Measurements from ENCODE around the gene DMRTB1. TPM values are rescaled to one million over a fixed set of nuclear protein-coding genes. Genes with fewer than 3 reads are reported as not detected.

The DMRTB1 gene
- total RNA-seq, 2 experiments from 2014 or later: not detected

- H3K27ac Mint-ChIP-seq: no peak overlapping the region
- no peak for DNase-seq
- H3K4me1 Mint-ChIP-seq: peaks cover 6% of the 10 kb centered on the region
- no peak for ATAC-seq (ENCODE audit: low read depth)
- H3K36me3 Mint-ChIP-seq: no peaks in the 10 kb centered on the region
- POLR2A ChIA-PET: no interaction called here
- H3K27me3 Mint-ChIP-seq: peaks cover 4% of the 10 kb centered on the region
- H3K9me3 Mint-ChIP-seq: no peaks in the 10 kb centered on the region
- H3K4me3 Mint-ChIP-seq: no peak overlapping the region
These were observed 3.7 kb downstream of the DMRTB1 start for GRCh38 chr1:53462769-53463501.

DNA sequence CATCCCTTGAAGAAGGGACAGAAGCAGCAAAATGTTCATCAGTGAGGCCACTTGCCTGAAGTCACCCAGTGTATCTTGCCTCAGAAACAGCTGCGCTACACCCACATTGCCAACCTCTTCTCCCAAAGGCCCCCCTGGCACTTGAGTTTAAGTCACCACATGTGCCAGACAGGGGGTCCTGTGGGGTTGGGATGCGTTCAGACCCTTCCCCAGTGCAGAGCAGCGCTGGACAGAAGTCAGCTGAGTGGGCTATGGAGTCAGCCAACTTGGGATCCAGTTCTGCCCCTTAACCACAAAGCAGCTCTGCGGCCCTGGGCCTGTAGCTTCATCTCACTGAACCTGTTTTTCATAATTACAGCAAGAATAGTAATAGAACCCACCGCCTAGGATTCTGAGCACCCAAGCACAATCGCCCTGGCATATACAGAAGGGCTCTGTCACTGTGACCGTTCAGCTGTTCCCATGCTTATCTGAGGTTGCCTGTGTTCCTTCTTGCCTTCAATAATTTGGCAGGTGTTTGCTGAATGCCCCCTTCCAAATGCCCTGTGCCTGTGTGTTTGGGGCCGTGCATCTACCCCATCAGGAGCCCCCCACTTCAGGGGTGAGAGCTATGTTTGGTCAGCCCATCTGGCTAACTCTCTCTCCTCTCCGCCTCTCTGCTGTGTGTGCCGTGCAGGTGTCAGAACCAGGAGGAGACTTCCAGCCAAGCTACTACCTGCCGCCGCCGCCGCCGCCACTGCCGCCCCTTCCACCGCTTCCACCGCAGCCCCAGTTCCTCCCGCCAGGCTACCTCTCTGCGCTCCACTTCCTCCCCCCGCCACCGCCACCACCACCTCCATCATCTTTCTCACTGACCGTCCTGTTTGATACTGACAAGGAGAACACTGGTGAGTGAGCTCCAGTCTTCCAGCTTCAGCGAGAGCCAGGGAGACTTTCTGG lies 5.0 kb downstream of the DMRTB1 start:
- no peak for DNase-seq
- Mint-ChIP-seq H3K36me3 (no peaks in the 10 kb centered on the region), H3K4me1 (peaks cover 6% of the 10 kb centered on the region), H3K27ac (no peak overlapping the region), H3K4me3 (no peak overlapping the region), H3K9me3 (no peaks in the 10 kb centered on the region), H3K27me3 (peaks cover 4% of the 10 kb centered on the region)
- POLR2A ChIA-PET: no interaction called here
- ATAC-seq (ENCODE audit: low read depth): no peak

DNA sequence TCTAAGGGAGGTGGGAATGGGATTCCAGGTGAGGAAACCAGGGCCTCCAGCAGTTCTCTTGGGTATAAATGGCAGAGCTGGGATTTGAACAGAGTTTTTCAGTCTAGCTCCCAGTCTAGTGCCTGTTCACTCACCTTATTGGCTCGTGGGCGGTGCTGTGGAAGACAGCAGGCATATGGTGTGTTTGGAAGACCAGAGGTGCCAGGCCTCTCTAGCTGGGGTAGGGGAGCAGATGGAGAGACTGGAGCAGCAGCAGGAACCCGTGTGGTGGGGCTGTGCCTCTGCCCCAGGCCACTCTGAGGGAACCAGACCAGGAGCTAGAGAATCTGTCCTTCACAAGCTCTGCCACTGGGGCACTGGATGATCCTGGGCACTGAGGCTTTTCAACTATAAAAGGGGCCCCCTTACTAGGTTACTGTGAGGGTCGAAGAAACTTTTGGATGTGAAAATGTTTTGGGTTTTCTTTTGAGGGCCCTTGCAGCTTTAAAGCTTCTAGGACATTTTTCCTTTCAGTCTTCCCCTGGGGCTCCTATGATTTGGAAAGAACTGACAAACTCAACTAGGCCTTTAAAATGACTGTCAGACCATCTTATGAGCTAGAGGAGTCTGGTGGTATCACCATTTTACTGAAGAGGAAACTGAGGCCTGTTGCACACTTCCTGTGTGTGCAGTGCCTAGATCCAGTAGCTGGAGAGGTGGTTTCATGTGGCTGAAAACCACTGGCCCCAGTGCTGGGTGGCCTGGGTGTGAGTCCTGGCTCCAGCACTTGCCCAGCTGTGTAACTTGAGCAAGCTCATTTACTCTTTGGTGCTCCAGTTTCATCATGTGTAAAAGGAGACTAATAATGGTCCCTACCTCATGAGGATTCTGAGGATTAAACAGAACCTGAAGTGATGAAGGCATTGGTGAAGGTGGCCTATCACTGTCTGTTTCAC lies 6.1 kb downstream of the DMRTB1 start:
- POLR2A ChIA-PET: no interaction called here
- no peak overlapping the region for H3K4me3 Mint-ChIP-seq
- ATAC-seq (ENCODE audit: low read depth): no peak

DNA sequence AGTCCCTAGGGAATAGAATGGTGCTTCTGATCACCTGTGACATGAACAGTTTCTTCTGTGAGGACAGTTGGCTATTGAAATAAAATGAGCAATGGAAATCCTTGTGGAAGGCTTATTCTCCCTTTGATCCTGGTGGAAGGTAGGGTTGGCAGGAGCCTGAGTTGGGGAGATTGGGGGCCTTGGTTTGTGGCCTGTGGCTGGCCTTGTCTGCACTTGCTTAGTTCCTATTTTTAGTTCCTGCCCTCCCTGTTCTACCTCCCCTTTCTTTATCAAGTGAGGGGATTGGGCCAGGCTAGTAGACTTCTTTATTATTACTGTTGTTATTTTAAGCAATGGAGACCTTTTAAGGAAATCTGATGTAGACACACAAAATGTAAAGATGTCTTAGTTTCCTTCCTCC lies 8.2 kb downstream of the DMRTB1 start:
- Mint-ChIP-seq H3K9me3 (no peaks in the 10 kb centered on the region), H3K36me3 (no peaks in the 10 kb centered on the region), H3K27me3 (peaks cover 4% of the 10 kb centered on the region), H3K27ac (no peak overlapping the region), H3K4me1 (peaks cover 6% of the 10 kb centered on the region), H3K4me3 (no peak overlapping the region)
- DNase-seq (no peak), ATAC-seq (ENCODE audit: low read depth) (no peak)
- POLR2A ChIA-PET: no interaction called here

More for the DNA sequence above, 6.1 kb downstream of the DMRTB1 start:
- H3K36me3 Mint-ChIP-seq: no peaks in the 10 kb centered on the region
- peaks cover 6% of the 10 kb centered on the region for H3K4me1 Mint-ChIP-seq
- no peak overlapping the region for H3K27ac Mint-ChIP-seq
- peaks cover 4% of the 10 kb centered on the region for H3K27me3 Mint-ChIP-seq
- DNase-seq: no peak
- H3K9me3 Mint-ChIP-seq: no peaks in the 10 kb centered on the region

GRCh38 chr1:53468374-53468773 lies 9.2 kb downstream of the DMRTB1 start:
- POLR2A ChIA-PET: no interaction called here
- Mint-ChIP-seq H3K27ac (no peak overlapping the region), H3K36me3 (no peaks in the 10 kb centered on the region), H3K27me3 (peaks cover 4% of the 10 kb centered on the region), H3K4me1 (peaks cover 6% of the 10 kb centered on the region), H3K9me3 (no peaks in the 10 kb centered on the region), H3K4me3 (no peak overlapping the region)
- no peak for DNase-seq
- ATAC-seq (ENCODE audit: low read depth): no peak

- H3K27me3 Mint-ChIP-seq: peaks cover 4% of the 10 kb centered on the region
- no peak overlapping the region for H3K27ac Mint-ChIP-seq
- peaks cover 6% of the 10 kb centered on the region for H3K4me1 Mint-ChIP-seq
- H3K36me3 Mint-ChIP-seq: no peaks in the 10 kb centered on the region
- no peak overlapping the region for H3K4me3 Mint-ChIP-seq
- no peaks in the 10 kb centered on the region for H3K9me3 Mint-ChIP-seq
- no peak for DNase-seq
- no peak for ATAC-seq (ENCODE audit: low read depth)
- POLR2A ChIA-PET: no interaction called here
These were observed 10.2 kb downstream of the DMRTB1 start for GRCh38 chr1:53469373-53469772.

DNA sequence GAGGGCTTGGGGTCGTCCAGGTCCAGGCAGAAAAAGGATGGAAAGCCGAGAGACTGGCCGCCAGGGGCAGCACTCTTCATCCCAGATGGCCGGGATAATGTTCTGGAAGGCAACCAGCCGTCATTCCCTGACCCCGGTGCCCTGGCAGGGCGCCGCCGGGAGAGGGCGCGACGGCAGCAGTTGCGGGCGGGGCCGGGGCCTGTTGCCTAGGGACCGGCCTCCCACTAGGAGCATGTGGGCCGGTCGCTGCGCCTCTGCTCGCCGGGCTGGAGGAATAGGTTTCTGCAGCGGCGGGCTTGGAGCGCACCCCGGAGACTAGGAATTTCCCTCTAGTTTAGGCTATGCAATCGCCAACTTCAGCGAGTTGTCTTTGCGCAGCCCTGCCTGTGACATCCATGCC lies 11.0 kb downstream of the DMRTB1 start:
- no peak overlapping the region for H3K4me3 Mint-ChIP-seq

GRCh38 chr1:53470584-53470983 lies 11.4 kb downstream of the DMRTB1 start:
- Mint-ChIP-seq H3K27ac (no peak overlapping the region), H3K27me3 (peaks cover 4% of the 10 kb centered on the region), H3K4me3 (no peak overlapping the region), H3K4me1 (peaks cover 6% of the 10 kb centered on the region), H3K36me3 (no peaks in the 10 kb centered on the region), H3K9me3 (no peaks in the 10 kb centered on the region)
- no peak for ATAC-seq (ENCODE audit: low read depth)
- no peak for DNase-seq
- POLR2A ChIA-PET: no interaction called here

More for the DNA sequence above, 11.0 kb downstream of the DMRTB1 start:
- ATAC-seq (ENCODE audit: low read depth): no peak
- Mint-ChIP-seq H3K36me3 (no peaks in the 10 kb centered on the region), H3K27ac (no peak overlapping the region), H3K9me3 (no peaks in the 10 kb centered on the region), H3K4me1 (peaks cover 6% of the 10 kb centered on the region), H3K27me3 (peaks cover 4% of the 10 kb centered on the region)
- DNase-seq: no peak
- POLR2A ChIA-PET: no interaction called here

DNA sequence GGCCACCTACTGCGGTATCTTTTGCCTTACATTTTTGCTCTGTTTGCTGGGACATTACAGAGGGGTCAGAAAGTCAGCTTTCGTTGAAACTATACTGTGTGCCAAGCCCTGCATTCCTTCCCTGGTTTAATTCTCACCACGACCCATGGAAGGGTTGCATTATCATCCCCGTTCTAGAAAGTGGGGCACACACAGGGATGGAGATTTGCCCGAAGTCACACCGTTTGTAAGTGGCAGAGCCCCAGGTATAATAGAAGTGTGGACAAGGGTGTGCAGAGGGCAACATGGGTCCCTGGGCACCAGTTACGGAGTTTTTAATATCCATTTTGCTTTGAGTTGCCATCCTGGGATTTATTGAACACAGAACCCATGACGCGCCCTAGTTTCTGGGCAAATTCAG lies 11.8 kb downstream of the DMRTB1 start:
- Mint-ChIP-seq H3K4me1 (peaks cover 6% of the 10 kb centered on the region), H3K27ac (no peak overlapping the region), H3K36me3 (no peaks in the 10 kb centered on the region), H3K9me3 (no peaks in the 10 kb centered on the region), H3K4me3 (no peak overlapping the region), H3K27me3 (peaks cover 4% of the 10 kb centered on the region)
- POLR2A ChIA-PET: no interaction called here
- DNase-seq (no peak), ATAC-seq (ENCODE audit: low read depth) (no peak)

DNA sequence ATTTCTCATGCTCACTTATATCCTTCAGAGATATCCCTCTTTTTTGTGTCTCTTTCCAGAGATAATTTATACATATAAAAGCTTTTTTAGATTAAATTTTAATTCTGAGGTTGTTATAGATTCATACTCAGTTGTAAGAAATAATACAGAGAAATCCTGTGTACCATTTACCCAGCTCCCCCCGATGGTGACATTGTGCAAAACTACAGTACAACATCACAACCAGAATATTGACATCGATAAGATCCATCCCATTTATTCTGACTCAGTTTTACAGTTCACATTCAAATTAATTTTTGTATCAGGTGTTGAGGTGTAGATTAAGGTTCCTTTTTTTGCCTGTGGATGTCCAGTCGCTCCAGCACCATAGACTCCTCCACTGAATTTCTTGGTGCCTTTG lies 14.3 kb downstream of the DMRTB1 start:
- no peak overlapping the region for H3K27ac Mint-ChIP-seq
- H3K9me3 Mint-ChIP-seq: no peaks in the 10 kb centered on the region

DNA sequence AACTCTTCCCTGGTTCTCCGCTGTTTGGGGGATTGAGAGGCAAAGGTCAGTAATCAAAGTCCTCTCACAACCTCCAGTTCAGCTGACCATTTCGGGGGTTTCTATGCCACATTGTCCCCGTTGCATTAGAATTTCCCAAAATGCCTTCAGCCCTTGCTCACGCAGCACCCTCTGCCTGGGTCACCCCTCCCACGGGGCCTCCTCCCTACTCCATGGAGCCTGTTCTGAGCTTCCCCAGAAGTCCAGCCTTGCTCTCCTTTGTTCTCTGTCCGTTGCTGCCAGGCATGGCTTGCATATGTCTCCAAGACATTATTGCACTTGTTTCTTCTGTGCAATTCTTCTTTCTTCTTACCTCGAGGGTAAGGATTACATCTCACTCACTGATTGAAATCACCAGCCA lies 16.5 kb downstream of the DMRTB1 start:
- Mint-ChIP-seq H3K4me1 (no peaks in the 10 kb centered on the region), H3K27me3 (peaks cover 5% of the 10 kb centered on the region), H3K36me3 (no peaks in the 10 kb centered on the region), H3K9me3 (no peaks in the 10 kb centered on the region), H3K27ac (no peak overlapping the region), H3K4me3 (no peak overlapping the region)
- DNase-seq (no peak), ATAC-seq (ENCODE audit: low read depth) (no peak)
- POLR2A ChIA-PET: no interaction called here

More for the DNA sequence above, 14.3 kb downstream of the DMRTB1 start:
- POLR2A ChIA-PET: no interaction called here
- no peak overlapping the region for H3K4me3 Mint-ChIP-seq
- H3K4me1 Mint-ChIP-seq: no peaks in the 10 kb centered on the region
- DNase-seq (no peak), ATAC-seq (ENCODE audit: low read depth) (no peak)
- peaks cover 2% of the 10 kb centered on the region for H3K27me3 Mint-ChIP-seq
- H3K36me3 Mint-ChIP-seq: no peaks in the 10 kb centered on the region

DNA sequence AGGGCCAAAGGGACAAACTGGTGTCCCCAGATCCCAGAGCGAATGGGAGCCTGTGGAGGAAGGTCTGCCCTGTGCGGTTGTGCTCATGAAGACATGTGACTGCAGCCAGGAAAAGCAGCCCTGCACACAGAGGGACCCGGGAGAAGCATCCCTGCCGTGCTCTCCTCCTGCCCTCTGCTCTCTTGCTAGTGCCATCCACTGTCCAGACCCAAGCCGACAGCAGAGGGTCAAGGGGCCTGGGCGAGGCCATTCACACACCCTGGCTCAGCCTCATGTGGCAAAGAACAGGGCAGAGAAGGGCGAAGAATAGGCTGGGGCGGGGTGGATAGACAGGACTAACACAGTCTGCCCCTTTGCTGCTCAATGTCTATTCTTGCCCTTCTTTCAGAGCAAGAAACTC lies 17.4 kb downstream of the DMRTB1 start:
- POLR2A ChIA-PET: no interaction called here
- no peaks in the 10 kb centered on the region for H3K4me1 Mint-ChIP-seq
- H3K9me3 Mint-ChIP-seq: no peaks in the 10 kb centered on the region
- H3K4me3 Mint-ChIP-seq: no peak overlapping the region
- DNase-seq: no peak
- no peak overlapping the region for H3K27ac Mint-ChIP-seq
- no peaks in the 10 kb centered on the region for H3K36me3 Mint-ChIP-seq
- no peak for ATAC-seq (ENCODE audit: low read depth)
- peaks cover 5% of the 10 kb centered on the region for H3K27me3 Mint-ChIP-seq
